Natural killer cell treated with Interleukin-12 subunit alpha and Interleukin-12 subunit beta and Interleukin-15 and Interleukin-18, amount 100 ng/mL, for 72 hours (primary cell): ENCODE data around the gene AMZ2. TPM values are rescaled to one million over a fixed set of nuclear protein-coding genes. Genes with fewer than 3 reads are reported as not detected.
"Not testable (repeated sequence)": the region's sequence is repeated elsewhere in the genome, so short reads cannot be mapped to it uniquely, and the experiment has no call there.

Experiments used
- ATAC-seq, 2 donors: fragments of 150-1000 bp; cut with Tn5 transposase in 1 of 2; sonication (Bioruptor Pico), chemical (Tn5 transposase) in 1 of 2; 2 replicates each; pipeline ENCODE4 v1.10.0; 2021
- DNase-seq: peaks from one replicate; pipeline ENCODE4 v3.0.0; 2022; ENCODE audit warnings: low spot score
- H3K27ac Mint-ChIP-seq, 2 donors: 1 replicate in 1 of 2; 2 replicates in 1 of 2; pipeline ENCODE4 v1.8.0; 2022; ENCODE audit warnings: mixed read lengths in 2 of 2, mild to moderate bottlenecking in 1 of 2, moderate library complexity in 1 of 2
- H3K27me3 Mint-ChIP-seq, 2 donors: 1 replicate in 1 of 2; 2 replicates in 1 of 2; pipeline ENCODE4 v1.8.0; 2022; ENCODE audit warnings: mixed read lengths in 2 of 2
- H3K36me3 Mint-ChIP-seq: one replicate; pipeline ENCODE4 v1.8.0; 2022; ENCODE audit warnings: mixed read lengths
- H3K4me1 Mint-ChIP-seq, 2 donors: 1 replicate in 1 of 2; 2 replicates in 1 of 2; pipeline ENCODE4 v1.8.0; 2022; ENCODE audit warnings: low read depth in 2 of 2, mixed read lengths in 2 of 2, mild to moderate bottlenecking in 1 of 2
- H3K4me3 Mint-ChIP-seq: one replicate; pipeline ENCODE4 v1.8.0; 2022; ENCODE audit warnings: mixed read lengths
- H3K9me3 Mint-ChIP-seq: 2 replicates; pipeline ENCODE4 v1.8.0; 2022; ENCODE audit warnings: mixed read lengths
- total RNA-seq, 2 donors: library from RNA; stranded (reverse); gene quantifications; one replicate each; pipeline ENCODE4 v1.2.3, GENCODE V29; 2022

Gene AMZ2
- total RNA-seq, 2 donors from 2014 or later: 47.1 to 62.2 TPM

DNA sequence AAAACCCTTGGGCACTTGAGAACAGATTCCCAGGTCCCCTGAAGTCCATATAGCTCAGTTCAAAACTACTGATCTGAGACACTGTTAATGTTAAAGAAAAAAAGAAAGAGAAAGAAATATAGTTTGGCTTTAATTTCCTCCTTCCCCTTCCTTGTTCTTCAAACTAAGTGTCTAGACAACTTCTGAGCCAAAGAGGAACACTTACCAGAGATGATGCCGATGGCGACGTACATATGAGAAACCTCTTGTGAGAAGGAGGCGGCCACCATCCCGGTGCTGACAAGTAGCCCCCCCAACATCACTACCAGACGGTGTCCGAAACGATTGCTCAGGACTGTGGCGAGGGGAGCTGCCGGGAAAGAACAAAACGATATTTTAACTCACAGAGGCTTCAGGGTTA is 25.9 kb downstream of the AMZ2 start:
- Mint-ChIP-seq H3K9me3 (no peaks in the 10 kb centered on the region), H3K4me1 (peaks cover 0 to 2% of the 10 kb centered on the region in 2 donors), H3K27ac (no peak overlapping the region), H3K36me3 (peaks cover 16% of the 10 kb centered on the region), H3K4me3 (no peak overlapping the region), H3K27me3 (no peaks in the 10 kb centered on the region)
- DNase-seq: no peak
- no peak for ATAC-seq

DNA sequence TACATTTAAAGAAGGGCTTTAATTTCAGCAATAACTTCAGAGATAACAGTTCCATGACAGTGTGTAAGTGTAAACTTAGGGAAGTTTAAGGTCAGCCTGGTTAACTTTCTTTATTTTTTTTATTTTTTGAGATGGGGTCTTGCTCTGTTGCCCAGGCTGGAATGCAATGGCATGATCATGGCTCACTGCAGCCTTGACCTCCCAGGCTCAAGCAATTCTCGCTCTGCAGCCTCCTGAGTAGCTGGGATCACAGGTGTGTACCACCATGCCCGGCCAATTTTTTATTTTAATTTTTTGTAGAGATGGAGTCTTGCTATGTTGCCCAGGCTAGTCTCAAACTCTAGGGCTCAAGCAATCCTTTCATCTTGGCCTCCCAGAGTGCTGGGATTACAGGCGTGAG is 28.5 kb downstream of the AMZ2 start:
- H3K36me3 Mint-ChIP-seq: peaks cover 17% of the 10 kb centered on the region
- H3K27ac Mint-ChIP-seq, ATAC-seq: not testable (repeated sequence)

DNA sequence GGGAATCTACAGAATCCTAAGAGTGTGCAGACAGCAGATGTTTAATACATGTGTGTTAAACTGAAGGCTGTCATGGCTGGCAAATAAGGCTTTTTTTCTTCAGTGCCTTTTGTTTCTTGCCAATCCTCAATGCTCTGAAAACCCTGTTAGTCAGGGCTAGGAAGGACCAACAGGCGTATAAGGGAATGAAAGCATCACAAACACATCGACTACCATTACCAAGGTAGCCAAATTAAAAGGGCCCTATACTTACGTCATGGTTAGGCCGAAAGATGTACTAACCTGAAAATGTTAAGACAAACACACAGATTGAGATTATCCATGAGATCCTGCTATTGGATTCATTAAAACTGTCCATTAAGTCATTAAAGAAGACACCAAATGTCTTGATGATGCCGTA is 30.0 kb downstream of the AMZ2 start:
- DNase-seq: no peak
- ATAC-seq: no peak
- Mint-ChIP-seq H3K9me3 (no peaks in the 10 kb centered on the region), H3K36me3 (peaks cover 13% of the 10 kb centered on the region), H3K4me3 (no peak overlapping the region), H3K27ac (no peak overlapping the region), H3K4me1 (peaks cover 8 to 10% of the 10 kb centered on the region in 2 donors), H3K27me3 (no peaks in the 10 kb centered on the region)

More for the DNA sequence above, 28.5 kb downstream of the AMZ2 start:
- DNase-seq, H3K27me3 Mint-ChIP-seq, H3K9me3 Mint-ChIP-seq, H3K4me1 Mint-ChIP-seq, H3K4me3 Mint-ChIP-seq: not testable (repeated sequence)

DNA sequence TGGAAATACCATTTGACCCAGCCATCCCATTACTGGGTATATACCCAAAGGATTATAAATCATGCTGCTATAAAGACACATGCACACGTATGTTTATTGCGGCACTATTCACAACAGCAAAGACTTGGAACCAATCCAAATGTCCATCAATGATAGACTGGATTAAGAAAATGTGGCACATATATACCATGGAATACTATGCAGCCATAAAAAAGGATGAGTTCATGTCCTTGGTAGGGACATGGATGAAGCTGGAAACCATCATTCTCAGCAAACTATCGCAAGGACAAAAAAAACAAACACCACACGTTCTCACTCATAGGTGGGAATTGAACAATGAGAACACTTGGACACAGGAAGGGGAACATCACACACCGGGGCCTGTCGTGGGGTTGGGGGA is 34.1 kb downstream of the AMZ2 start:
- Mint-ChIP-seq H3K36me3 (peaks cover 13% of the 10 kb centered on the region), H3K4me1 (peaks cover 10 to 15% of the 10 kb centered on the region in 2 donors), H3K27ac (peak overlapping the region in 1 of 2 donors; percentile 73)
- ATAC-seq, H3K9me3 Mint-ChIP-seq, H3K4me3 Mint-ChIP-seq, DNase-seq, H3K27me3 Mint-ChIP-seq: not testable (repeated sequence)

DNA sequence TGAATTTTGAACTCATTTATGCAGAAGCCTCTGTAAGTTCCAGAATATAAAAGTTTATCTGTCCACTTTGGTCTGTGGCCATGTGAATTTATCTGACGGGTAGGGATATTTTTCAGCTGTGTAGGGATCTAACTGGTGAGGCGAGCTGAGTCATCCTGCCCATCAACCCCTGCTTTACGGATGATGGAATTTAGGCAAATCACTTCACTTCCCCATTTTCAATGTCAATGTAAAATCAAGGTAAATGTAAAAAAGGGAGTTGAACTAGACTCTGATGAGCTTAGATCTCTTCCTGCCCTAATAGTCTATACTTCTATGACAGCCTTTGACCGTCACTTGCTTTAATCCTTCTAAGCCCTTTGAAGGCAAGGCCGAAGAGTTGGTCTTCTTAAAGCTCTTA is 40.5 kb downstream of the AMZ2 start:
- H3K4me3 Mint-ChIP-seq: peak overlapping the region; percentile 98
- no peak for ATAC-seq
- H3K27me3 Mint-ChIP-seq: no peaks in the 10 kb centered on the region
- H3K27ac Mint-ChIP-seq: peak overlapping the region; percentile 93 to 97
- DNase-seq: no peak
- no peaks in the 10 kb centered on the region for H3K36me3 Mint-ChIP-seq
- no peaks in the 10 kb centered on the region for H3K9me3 Mint-ChIP-seq
- H3K4me1 Mint-ChIP-seq: peaks cover 49 to 50% of the 10 kb centered on the region in 2 donors

DNA sequence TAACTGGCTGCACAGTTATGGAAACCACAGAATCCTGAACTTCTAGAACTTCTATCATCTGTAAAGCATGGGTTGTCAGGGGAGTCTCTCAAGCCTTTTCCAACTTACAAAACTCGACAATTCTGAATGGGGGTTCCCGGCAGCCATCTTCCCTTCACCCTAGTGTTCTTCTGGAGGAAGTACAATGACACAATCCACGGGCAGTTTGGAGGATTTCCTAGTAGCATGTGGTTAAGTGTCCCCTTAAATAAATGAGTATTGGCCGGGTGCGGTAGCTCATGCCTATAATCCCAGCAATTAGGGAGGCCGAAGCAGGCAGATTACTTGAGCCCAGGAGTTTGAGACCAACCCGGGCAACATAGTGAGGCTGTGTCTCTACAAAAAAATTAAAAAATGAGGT is 41.0 kb downstream of the AMZ2 start:
- peak overlapping the region; percentile 93 to 97 for H3K27ac Mint-ChIP-seq
- no peak for ATAC-seq

DNA sequence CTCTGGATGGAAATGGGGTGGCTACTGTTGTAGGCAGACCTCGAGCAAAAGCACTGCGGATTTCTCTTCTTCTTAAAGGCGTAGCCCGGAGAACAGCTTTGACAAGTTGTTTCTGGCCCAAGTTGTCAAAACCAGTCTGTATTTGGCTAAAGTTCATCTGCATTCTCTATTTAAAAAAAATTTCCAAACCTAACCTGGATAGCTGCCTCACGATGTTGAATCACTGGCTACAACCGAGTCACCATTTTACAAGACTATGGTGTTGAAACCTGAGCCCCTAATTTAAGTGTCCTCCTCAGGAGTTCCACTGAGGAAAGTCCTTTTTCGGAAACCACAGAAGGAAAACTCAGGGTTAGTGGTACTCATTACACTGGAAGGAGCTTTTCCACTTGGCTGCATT is 41.6 kb downstream of the AMZ2 start:
- peak overlapping the region; percentile 98 for H3K4me3 Mint-ChIP-seq
- DNase-seq: no peak
- H3K27ac Mint-ChIP-seq: peak overlapping the region; percentile 93 to 97
- no peak for ATAC-seq
- no peaks in the 10 kb centered on the region for H3K27me3 Mint-ChIP-seq
- no peaks in the 10 kb centered on the region for H3K9me3 Mint-ChIP-seq
- H3K36me3 Mint-ChIP-seq: no peaks in the 10 kb centered on the region
- H3K4me1 Mint-ChIP-seq: peaks cover 49 to 51% of the 10 kb centered on the region in 2 donors

More for the DNA sequence above, 41.0 kb downstream of the AMZ2 start:
- Mint-ChIP-seq H3K27me3 (no peaks in the 10 kb centered on the region), H3K4me1 (peaks cover 49 to 50% of the 10 kb centered on the region in 2 donors), H3K36me3 (no peaks in the 10 kb centered on the region), H3K4me3 (peak overlapping the region; percentile 98), H3K9me3 (no peaks in the 10 kb centered on the region)
- no peak for DNase-seq

DNA sequence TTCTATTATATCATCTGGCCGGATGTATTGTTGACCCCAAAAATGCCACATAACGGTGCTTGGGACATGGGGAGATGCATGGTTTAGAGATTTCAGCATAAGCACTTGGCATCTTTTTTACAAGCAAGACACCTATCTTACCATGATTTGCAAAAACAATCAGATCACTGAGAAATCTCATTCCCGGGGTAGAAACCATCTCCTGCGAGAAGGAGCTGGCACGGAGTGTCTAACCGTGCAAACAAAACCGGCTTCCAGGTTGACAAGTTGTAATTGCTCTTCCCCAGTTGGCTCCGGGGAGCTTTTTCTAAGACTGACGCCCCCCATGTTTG is 42.1 kb downstream of the AMZ2 start:
- Mint-ChIP-seq H3K36me3 (no peaks in the 10 kb centered on the region), H3K9me3 (no peaks in the 10 kb centered on the region), H3K4me1 (peaks cover 53 to 55% of the 10 kb centered on the region in 2 donors), H3K27me3 (peaks cover 0 to 1% of the 10 kb centered on the region in 2 donors), H3K4me3 (peak overlapping the region; percentile 98), H3K27ac (peak overlapping the region; percentile 93 to 97)
- ATAC-seq (no peak), DNase-seq (no peak)

DNA sequence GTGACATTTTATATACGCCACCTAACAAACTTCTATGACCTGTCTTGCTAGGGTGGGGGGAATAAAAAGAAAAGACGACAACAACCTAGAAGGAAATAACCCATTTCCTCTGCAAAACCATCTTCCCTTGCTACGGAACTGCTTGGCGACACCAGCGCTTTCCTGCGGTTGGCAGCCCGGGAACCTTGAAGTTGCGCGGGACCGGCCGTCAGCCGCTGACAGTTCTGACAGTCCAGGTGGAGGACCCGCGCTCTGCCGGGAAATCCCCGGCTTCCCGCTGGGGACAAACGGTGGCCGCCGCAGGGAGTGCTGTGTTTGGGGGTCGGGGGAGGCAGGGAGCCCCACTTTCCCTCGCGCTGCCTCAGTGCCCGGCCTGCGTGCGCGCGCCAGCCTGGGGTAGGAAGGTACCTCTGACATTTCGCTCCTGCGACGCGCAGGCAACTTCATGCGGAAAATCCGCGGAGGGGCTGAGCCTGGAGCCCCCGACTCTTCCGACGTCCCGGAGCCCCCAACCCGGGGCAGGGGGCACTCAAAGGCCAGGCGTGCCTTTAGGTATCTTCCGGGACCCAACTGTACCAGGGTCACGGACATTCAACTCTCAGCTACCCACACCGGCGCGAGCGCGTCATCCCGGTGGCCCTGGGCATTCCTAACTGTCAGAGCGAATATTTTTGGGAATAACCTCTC is 42.6 kb downstream of the AMZ2 start:
- DNase-seq: peak; percentile 78
- peaks cover 53 to 57% of the 10 kb centered on the region in 2 donors for H3K4me1 Mint-ChIP-seq
- no peaks in the 10 kb centered on the region for H3K36me3 Mint-ChIP-seq
- H3K9me3 Mint-ChIP-seq: no peaks in the 10 kb centered on the region
- peak overlapping the region; percentile 93 to 97 for H3K27ac Mint-ChIP-seq
- peaks cover 0 to 2% of the 10 kb centered on the region in 2 donors for H3K27me3 Mint-ChIP-seq
- H3K4me3 Mint-ChIP-seq: peak overlapping the region; percentile 98
- ATAC-seq: peak; percentile 7 to 8

DNA sequence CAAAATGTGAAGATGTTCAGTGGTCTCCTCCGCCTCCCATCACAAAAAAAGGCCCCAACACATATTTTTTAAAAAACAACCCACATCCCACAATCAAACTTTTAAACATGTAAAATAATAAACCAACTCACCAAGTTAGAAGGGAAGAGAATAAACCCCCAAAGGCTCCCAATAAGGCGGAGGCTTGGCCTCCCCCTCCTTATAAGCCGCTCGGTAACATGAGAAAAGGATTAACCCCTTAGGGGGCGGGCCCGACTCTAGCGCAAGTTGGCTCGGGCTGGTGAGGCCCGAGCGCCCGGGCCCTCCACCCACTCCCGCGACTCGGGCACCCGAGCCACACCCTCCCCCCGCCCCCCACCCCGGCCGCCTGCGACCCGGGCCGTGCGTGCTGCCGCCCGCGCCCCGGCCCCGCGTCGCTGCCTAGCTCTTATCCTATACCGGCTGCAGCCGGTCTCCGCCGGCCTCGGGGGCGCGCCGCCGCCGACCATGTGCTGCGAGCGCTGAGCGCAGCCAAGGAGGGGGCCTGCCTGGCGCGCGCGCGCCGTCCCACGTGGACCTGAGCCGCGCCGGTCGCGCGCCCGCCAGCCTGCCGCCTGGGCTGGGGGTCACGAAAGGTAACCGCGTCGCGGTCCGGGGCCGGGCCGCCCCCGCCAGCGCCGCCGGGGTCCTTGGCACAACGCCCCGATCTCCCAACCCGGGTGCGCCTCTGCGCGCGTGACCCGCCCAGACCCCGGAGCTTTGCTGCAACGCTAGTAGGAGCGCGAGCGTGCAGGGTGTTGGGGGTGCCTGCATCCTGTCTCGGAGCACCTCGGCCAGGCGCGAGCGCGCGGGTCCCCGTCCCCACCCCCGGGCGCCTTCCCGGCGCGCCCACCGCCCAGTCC is 43.4 kb downstream of the AMZ2 start, which contains the start of the genes ARSG and SLC16A6:
ARSG (plus strand) TSS at position 541 of the 881 bp plus-strand sequence. CDS start 15,999 bp downstream, outside the sequence.
SLC16A6 (minus strand) TSS at position 173 of the 881 bp plus-strand sequence. CDS start 12,807 bp downstream, outside the sequence.
- peaks cover 0 to 2% of the 10 kb centered on the region in 2 donors for H3K27me3 Mint-ChIP-seq
- no peaks in the 10 kb centered on the region for H3K9me3 Mint-ChIP-seq
- peak; percentile 75 to 78 for ATAC-seq
- H3K4me3 Mint-ChIP-seq: peak within 1 kb of the TSS; percentile 98
- peak; percentile 79 for DNase-seq
- peaks cover 56 to 60% of the 10 kb centered on the region in 2 donors for H3K4me1 Mint-ChIP-seq
- peak within 1 kb of the TSS; percentile 93 to 97 for H3K27ac Mint-ChIP-seq
- no peaks in the 10 kb centered on the region for H3K36me3 Mint-ChIP-seq

DNA sequence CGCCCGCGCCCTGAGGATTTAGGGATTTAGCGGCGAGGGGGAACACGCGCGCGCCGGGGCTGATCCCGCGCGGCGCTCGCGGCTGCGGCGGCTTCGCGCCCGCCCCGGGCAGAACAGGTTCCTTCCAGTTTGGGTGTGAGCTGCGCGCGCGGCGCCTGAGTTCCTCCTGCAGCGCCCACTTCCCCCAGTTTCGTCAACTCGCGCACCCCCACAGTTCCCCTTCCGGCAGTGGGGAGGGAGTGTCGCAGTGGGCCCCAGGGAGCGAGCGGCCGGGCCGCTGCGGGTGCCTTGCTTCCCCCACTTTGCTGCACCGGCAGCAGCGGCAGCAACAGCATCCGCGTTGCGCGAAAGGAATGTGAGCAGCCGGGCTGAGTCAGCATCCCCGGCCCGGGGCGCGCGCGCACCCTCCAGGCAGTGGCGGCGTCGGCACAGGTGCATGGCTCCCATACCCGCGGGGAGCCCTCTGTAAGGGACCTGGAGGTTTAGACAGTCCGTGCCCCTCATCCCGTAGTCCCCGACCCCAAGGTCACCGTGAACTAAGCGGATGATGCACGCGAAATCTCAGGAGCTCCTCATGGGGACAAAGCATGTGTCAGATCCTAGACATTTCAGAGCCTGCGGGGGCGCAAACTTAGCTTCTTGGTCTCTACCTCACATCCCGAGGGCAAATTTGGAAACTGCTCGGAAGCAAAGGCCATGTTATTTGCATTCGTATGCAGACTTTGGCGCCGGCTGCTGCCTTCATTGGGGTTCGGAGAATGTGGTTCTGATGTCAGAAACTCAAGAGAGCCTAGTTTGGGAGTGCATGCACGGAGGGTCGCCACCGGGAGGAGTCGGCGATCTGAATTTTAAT is 44.2 kb downstream of the AMZ2 start:
- peaks cover 60 to 68% of the 10 kb centered on the region in 2 donors for H3K4me1 Mint-ChIP-seq

DNA sequence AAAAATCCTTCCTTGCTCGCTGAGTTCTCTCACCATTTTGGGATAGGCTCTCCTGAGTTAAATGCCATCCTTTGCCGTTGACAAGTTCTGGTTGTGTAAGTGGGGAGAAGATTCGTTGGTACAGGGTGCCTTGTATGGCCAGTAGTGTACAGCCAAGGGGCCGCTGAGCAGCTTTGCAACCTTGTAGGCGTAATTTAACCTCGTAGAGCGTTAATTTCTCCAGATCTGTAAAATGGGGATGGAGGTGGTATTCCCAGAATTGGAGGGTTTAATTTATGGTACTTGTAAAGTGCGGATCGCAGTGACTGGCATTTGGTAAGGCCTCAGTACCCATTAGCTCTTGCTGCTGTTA is 44.8 kb downstream of the AMZ2 start:
- Mint-ChIP-seq H3K9me3 (no peaks in the 10 kb centered on the region), H3K27ac (peak overlapping the region; percentile 43 to 79), H3K4me3 (peak overlapping the region; percentile 98), H3K4me1 (peaks cover 59 to 68% of the 10 kb centered on the region in 2 donors), H3K36me3 (no peaks in the 10 kb centered on the region), H3K27me3 (peaks cover 0 to 2% of the 10 kb centered on the region in 2 donors)
- DNase-seq (no peak), ATAC-seq (no peak)

More for the DNA sequence above, 44.2 kb downstream of the AMZ2 start:
- Mint-ChIP-seq H3K9me3 (no peaks in the 10 kb centered on the region), H3K27me3 (peaks cover 0 to 2% of the 10 kb centered on the region in 2 donors), H3K4me3 (peak overlapping the region; percentile 98), H3K36me3 (no peaks in the 10 kb centered on the region), H3K27ac (peak overlapping the region; percentile 43 to 79)
- ATAC-seq (peak; percentile 85 to 90), DNase-seq (peak; percentile 94)

DNA sequence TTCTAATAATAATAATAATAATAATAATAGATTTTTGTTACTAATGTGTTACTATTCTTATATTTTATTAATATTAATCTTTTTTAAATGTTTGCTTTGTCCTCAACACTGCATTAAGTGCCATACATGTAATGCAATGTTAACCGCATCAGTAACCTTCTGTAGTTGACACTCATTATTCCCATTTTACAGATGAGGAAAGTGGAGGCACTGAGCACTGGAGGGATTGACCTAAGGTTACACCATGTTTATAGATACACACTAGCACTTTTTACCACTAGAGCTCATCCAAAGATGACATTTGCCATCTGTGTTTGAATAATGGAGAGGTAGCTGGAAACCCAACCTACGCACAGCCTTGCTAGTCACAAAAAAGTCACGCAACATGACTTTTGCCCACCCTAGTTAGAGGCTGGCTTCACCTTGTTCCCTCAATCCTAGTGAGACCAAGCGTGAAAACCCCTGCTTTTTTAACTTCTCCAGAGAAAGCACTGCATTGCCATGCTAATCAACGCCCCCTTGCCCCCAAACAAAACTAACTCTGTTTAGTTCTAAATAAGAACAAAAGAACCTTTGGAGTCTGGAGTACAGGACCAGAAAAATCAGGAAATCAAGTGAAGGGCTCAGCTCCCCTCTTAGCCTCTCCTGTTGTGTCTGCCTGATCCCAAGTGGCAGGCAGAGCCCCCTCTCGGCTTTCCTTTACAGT is 45.8 kb downstream of the AMZ2 start:
- Mint-ChIP-seq H3K27ac (no peak overlapping the region), H3K4me1 (peaks cover 51 to 58% of the 10 kb centered on the region in 2 donors)

More for the DNA sequence above, 45.8 kb downstream of the AMZ2 start:
- H3K9me3 Mint-ChIP-seq: no peaks in the 10 kb centered on the region
- H3K4me3 Mint-ChIP-seq: peak overlapping the region; percentile 20
- ATAC-seq (no peak), DNase-seq (no peak)
- peaks cover 0 to 2% of the 10 kb centered on the region in 2 donors for H3K27me3 Mint-ChIP-seq
- no peaks in the 10 kb centered on the region for H3K36me3 Mint-ChIP-seq
